PC-9 (cell line): ENCODE results near the gene ITGB8. TPM values are rescaled to one million over a fixed set of nuclear protein-coding genes. Genes with fewer than 3 reads are reported as not detected.

Experiments
- BruUV-seq: library from RNA; stranded (reverse); fragments of 400-500 nt; replicated peaks from 2 replicates; lab custom pipeline; 2021; lab: Mats Ljungman, UMichigan
- CTCF ChIA-PET: fragments of 300-600 bp; sonication (Branson Sonifier 250); formaldehyde crosslinking; loops from one replicate; lab custom pipeline; 2022; ENCODE audit warnings: antibody characterized with exemption; lab: Charles Lee
- POLR2A ChIA-PET: fragments of 300-600 bp; sonication (Branson Sonifier 250); formaldehyde crosslinking; loops from one replicate; lab custom pipeline; 2022; ENCODE audit warnings: antibody characterized with exemption; ENCODE audit not compliant: unreplicated experiment; lab: Charles Lee
- DNase-seq, 2 experiments: peaks; one replicate each; pipeline versions ENCODE4 v3.0.0 to v3.0.0-alpha.2; 2015 to 2022; ENCODE audit warnings: mixed read lengths in 1 of 2
- H2AFZ ChIP-seq: fragments of 200-600 bp; sonication (generic); 2 replicates; pipeline ENCODE4 v1.8.1; 2017; ENCODE audit warnings: antibody characterized with exemption
- H3F3A ChIP-seq: fragments of 200-600 bp; sonication (generic); 2 replicates; pipeline ENCODE4 v1.8.1; 2017; ENCODE audit warnings: antibody characterized with exemption, mild to moderate bottlenecking, low read depth; ENCODE audit not compliant: insufficient read depth
- H3K27ac ChIP-seq: fragments of 200-600 bp; sonication (generic); 2 replicates; pipeline ENCODE4 v1.6.1; 2016; ENCODE audit warnings: mixed run types
- H3K27me3 ChIP-seq: fragments of 200-600 bp; sonication (generic); 2 replicates; pipeline ENCODE4 v1.6.1; 2016; ENCODE audit warnings: low read depth, mixed run types; ENCODE audit not compliant: insufficient read depth
- H3K36me3 ChIP-seq: fragments of 200-600 bp; sonication (generic); 2 replicates; pipeline ENCODE4 v1.6.1; 2016; ENCODE audit warnings: low read depth, mixed run types
- H3K4me1 ChIP-seq: fragments of 200-600 bp; sonication (generic); replicated peaks from 2 replicates; pipeline ENCODE4 v1.6.1; 2016; ENCODE audit warnings: mixed run types; ENCODE audit not compliant: insufficient read depth
- H3K4me2 ChIP-seq: fragments of 200-600 bp; sonication (generic); 2 replicates; pipeline ENCODE4 v1.6.1; 2017; ENCODE audit warnings: mixed run types
- H3K4me3 ChIP-seq: fragments of 200-600 bp; sonication (generic); 2 replicates; pipeline ENCODE4 v1.6.1; 2016; ENCODE audit warnings: mixed run types
- H3K79me2 ChIP-seq: fragments of 200-600 bp; sonication (generic); 2 replicates; pipeline ENCODE4 v1.6.1; 2017; ENCODE audit warnings: low read depth, mixed run types
- H3K9me2 ChIP-seq: fragments of 200-600 bp; sonication (generic); 2 replicates; pipeline ENCODE4 v1.8.1; 2017; ENCODE audit warnings: mild to moderate bottlenecking; ENCODE audit not compliant: insufficient read depth
- H3K9me3 ChIP-seq: fragments of 200-600 bp; sonication (generic); 2 replicates; pipeline ENCODE4 v1.8.1; 2016; ENCODE audit warnings: low read depth; ENCODE audit not compliant: insufficient read depth
- H4K20me1 ChIP-seq: fragments of 200-600 bp; sonication (generic); 2 replicates; pipeline ENCODE4 v1.8.1; 2017; ENCODE audit not compliant: insufficient read depth
- EZH2 ChIP-seq: fragments of 200-600 bp; sonication (generic); IDR thresholded peaks from 2 replicates; pipeline ENCODE4 v1.8.0; 2017; ENCODE audit warnings: antibody characterized with exemption, low read depth
- intact Hi-C: fragments of 100-400 bp; cut with micrococcal nuclease; formaldehyde crosslinking; loops from one replicate; pipeline ENCODE4 v1.10.0; 2022; ENCODE audit not compliant: unreplicated experiment
- total RNA-seq: library from RNA; stranded (reverse); gene quantifications from 2 replicates; pipeline ENCODE4 v1.2.3, GENCODE V29; 2021
- TF ChIP-seq, protein P1 (sequence below): fragments of 200-600 bp; sonication (generic); conservative IDR thresholded peaks from 2 replicates; pipeline ENCODE4 v1.6.1; 2017; ENCODE audit warnings: mixed run types, antibody characterized with exemption, mild to moderate bottlenecking, moderate library complexity

The ITGB8 gene
- total RNA-seq, 1 experiment from 2014 or later = 20.1 TPM

DNA sequence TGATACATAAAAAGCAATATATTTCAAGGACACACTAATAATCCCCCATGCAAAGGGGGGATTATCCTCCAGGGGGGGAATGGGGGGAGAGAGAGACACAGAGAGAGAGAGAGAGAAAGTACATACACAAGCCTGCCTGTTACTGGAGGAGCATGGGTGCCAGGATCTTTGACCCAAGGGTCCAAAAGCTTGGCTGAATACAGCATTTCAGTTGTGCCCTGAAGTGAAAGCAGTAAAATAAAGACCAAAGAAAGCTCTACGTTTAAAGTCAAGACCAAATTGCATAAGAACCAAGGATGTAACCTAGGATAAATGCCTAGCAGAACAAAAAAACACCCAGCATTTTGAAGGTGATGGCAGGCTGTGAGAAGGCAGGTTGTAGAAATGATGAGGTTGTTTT, 27.8 kb upstream of the ITGB8 start:
- H3K9me2 ChIP-seq = no peaks in the 10 kb centered on the region
- no peaks in the 10 kb centered on the region for H3K36me3 ChIP-seq
- H3K4me2 ChIP-seq = no peak overlapping the region
- DNase-seq = no peak
- no peaks in the 10 kb centered on the region for H3K27me3 ChIP-seq
- H3K4me3 ChIP-seq = no peak overlapping the region
- intact Hi-C loops = no loop called here
- peaks cover 5% of the 10 kb centered on the region; the same call in 1 of the 2 replicates for H3K4me1 ChIP-seq
- H3K9me3 ChIP-seq = no peaks in the 10 kb centered on the region; the same call in 1 of the 2 replicates
- H3K27ac ChIP-seq = no peak overlapping the region
- no peaks in the 10 kb centered on the region for H3F3A ChIP-seq
- TF ChIP-seq, protein P1, sequence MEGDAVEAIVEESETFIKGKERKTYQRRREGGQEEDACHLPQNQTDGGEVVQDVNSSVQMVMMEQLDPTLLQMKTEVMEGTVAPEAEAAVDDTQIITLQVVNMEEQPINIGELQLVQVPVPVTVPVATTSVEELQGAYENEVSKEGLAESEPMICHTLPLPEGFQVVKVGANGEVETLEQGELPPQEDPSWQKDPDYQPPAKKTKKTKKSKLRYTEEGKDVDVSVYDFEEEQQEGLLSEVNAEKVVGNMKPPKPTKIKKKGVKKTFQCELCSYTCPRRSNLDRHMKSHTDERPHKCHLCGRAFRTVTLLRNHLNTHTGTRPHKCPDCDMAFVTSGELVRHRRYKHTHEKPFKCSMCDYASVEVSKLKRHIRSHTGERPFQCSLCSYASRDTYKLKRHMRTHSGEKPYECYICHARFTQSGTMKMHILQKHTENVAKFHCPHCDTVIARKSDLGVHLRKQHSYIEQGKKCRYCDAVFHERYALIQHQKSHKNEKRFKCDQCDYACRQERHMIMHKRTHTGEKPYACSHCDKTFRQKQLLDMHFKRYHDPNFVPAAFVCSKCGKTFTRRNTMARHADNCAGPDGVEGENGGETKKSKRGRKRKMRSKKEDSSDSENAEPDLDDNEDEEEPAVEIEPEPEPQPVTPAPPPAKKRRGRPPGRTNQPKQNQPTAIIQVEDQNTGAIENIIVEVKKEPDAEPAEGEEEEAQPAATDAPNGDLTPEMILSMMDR = no peak
- TF ChIP-seq EZH2 = no peak
- BruUV-seq = no TSS peak
- H3K79me2 ChIP-seq = no peaks in the 10 kb centered on the region
- POLR2A ChIA-PET = no interaction called here
- H4K20me1 ChIP-seq = no peaks in the 10 kb centered on the region
- CTCF ChIA-PET = no interaction called here
- no peak overlapping the region for H2AFZ ChIP-seq

DNA sequence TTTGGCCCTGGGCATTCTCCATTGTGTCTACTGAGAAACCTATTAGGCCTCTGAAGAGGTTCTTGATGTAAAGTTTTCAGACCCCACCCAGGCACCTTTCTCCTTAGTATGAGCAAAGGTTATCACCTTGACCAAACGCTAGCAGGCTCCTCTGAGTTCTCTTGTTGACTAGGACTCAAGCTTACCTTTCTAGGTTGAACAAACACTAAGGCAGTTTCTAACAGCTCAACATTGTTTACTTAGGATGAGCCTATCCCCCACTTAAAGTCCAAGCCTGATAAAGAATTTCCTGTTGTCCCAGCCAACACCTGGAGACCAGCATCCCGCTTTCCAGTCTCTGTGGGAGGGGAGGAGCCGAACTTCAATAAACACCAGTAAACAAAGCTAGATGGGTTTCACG, 26.3 kb upstream of the ITGB8 start:
- peaks cover 5% of the 10 kb centered on the region; the same call in 1 of the 2 replicates for H3K4me1 ChIP-seq
- DNase-seq = no peak
- intact Hi-C loops = no loop called here
- no peaks in the 10 kb centered on the region for H3K36me3 ChIP-seq
- H3K9me3 ChIP-seq = no peaks in the 10 kb centered on the region; the same call in 1 of the 2 replicates
- CTCF ChIA-PET = no interaction called here
- BruUV-seq = no TSS peak
- no peak overlapping the region for H2AFZ ChIP-seq
- no peaks in the 10 kb centered on the region for H4K20me1 ChIP-seq
- H3K27me3 ChIP-seq = no peaks in the 10 kb centered on the region
- POLR2A ChIA-PET = interaction anchor here (0.5 kb wide), 1 partner anchor 25 kb away, joined by 4 read pairs; no protein-coding TSS in a partner anchor
- H3K79me2 ChIP-seq = no peaks in the 10 kb centered on the region
- no peaks in the 10 kb centered on the region for H3K9me2 ChIP-seq
- TF ChIP-seq, protein P1 = no peak
- no peak overlapping the region for H3K4me3 ChIP-seq
- no peak overlapping the region for H3K4me2 ChIP-seq
- H3K27ac ChIP-seq = no peak overlapping the region
- no peaks in the 10 kb centered on the region for H3F3A ChIP-seq

DNA sequence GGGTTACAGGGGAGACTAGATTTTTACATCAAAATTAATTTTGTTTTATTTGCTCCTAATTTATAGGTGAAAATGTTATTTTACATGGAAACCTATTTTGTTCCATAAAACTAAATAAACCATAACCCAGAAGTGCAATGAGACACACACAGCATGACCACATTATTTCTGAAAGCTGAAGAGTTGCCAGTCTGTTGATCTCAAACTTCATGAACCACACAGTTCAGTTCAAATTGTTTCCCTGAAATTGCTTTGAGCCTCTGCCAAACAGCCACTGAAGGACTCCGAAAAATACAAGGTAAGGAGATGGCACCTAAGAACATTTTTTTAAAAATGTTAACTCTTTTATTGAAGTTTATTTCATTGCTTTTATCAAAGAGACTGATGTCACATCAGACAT, 25.0 kb upstream of the ITGB8 start:
- Histone ChIP-seq H4K20me1 (no peaks in the 10 kb centered on the region), H3K79me2 (no peaks in the 10 kb centered on the region), H3K9me2 (no peaks in the 10 kb centered on the region), H3F3A (no peaks in the 10 kb centered on the region), H3K9me3 (no peaks in the 10 kb centered on the region; the same call in 1 of the 2 replicates), H3K4me1 (peaks cover 5% of the 10 kb centered on the region; the same call in 1 of the 2 replicates), H2AFZ (no peak overlapping the region), H3K4me3 (no peak overlapping the region), H3K27me3 (no peaks in the 10 kb centered on the region), H3K36me3 (no peaks in the 10 kb centered on the region), H3K27ac (no peak overlapping the region), H3K4me2 (no peak overlapping the region)
- CTCF ChIA-PET = no interaction called here
- intact Hi-C loops = no loop called here
- no peak for DNase-seq
- no TSS peak for BruUV-seq
- TF ChIP-seq EZH2 = no peak
- TF ChIP-seq, protein P1 = no peak
- POLR2A ChIA-PET = no interaction called here
